NT2/D1 (cell line): ENCODE measurements around the gene PFDN4.

ENCODE experiments used
- YY1 ChIP-seq: IDR thresholded peaks from 2 replicates; pipeline ENCODE4 v1.6.1; 2011; ENCODE audit not compliant: insufficient read length, insufficient read depth
- ZNF274 ChIP-seq: IDR thresholded peaks from 2 replicates; pipeline ENCODE4 v1.6.1; 2011; ENCODE audit warnings: mild to moderate bottlenecking, low read depth, low read length

- TF ChIP-seq ZNF274 = no peak
- TF ChIP-seq YY1 = no peak
Observed at GRCh38 chr20:54221353-54221752, 13.5 kb downstream of the PFDN4 start.
